ENCODE measurements around the gene GBA3.

Gene GBA3

GRCh38 chr4:22803512-22803911 lies 110.8 kb downstream of the GBA3 start:
- no peak overlapping the region for H4K8ac ChIP-seq (ENCODE audit: low read depth, low read length)
- no peak overlapping the region for H4K12ac ChIP-seq (ENCODE audit: low read depth, low read length)
- no peak overlapping the region for H3K14ac ChIP-seq (ENCODE audit: low read length)
- H3K4me2 ChIP-seq (ENCODE audit: low read length), result no peak overlapping the region
- no peak overlapping the region for H2BK12ac ChIP-seq (ENCODE audit: low read length)
- H3K18ac ChIP-seq (ENCODE audit: low read length), result no peak overlapping the region
- DNase-seq, result no peak
- no peaks in the 10 kb centered on the region for H3K79me1 ChIP-seq (ENCODE audit: low read length)
- H3K27ac ChIP-seq (ENCODE audit: low read depth, low read length), result no peak overlapping the region
- no peak overlapping the region for H2BK5ac ChIP-seq (ENCODE audit: low read depth, low read length, poor library complexity)
- no peaks in the 10 kb centered on the region for H3K27me3 ChIP-seq (ENCODE audit: insufficient read depth, low read length)
- no peak overlapping the region for H2BK120ac ChIP-seq (ENCODE audit: insufficient read depth, low read length, poor library complexity)
- no CpG with 5 or more reads among the region's 3 CpGs for WGBS (ENCODE audit: extremely low coverage, insufficient coverage, insufficient read length)
- H2AFZ ChIP-seq (ENCODE audit: insufficient read depth, low read length, poor library complexity), result no peak overlapping the region
- no peak overlapping the region for H4K91ac ChIP-seq (ENCODE audit: low read depth, low read length)
- H3K36me3 ChIP-seq (ENCODE audit: control insufficient read depth in 1 of 2, insufficient read depth in 2 of 2, low read length in 2 of 2), result no peaks in the 10 kb centered on the region
- no peaks in the 10 kb centered on the region for H3K9me3 ChIP-seq (ENCODE audit: insufficient read depth, low read depth, low read length)
- no peak overlapping the region for H2AK5ac ChIP-seq (ENCODE audit: low read length)
- H3K23ac ChIP-seq (ENCODE audit: low read length), result no peak overlapping the region
- no peak overlapping the region for H3K4me3 ChIP-seq (ENCODE audit: low read depth, low read length)
- H3K4me1 ChIP-seq (ENCODE audit: control insufficient read depth in 1 of 2, insufficient read depth in 2 of 2, low read length in 2 of 2), result no peaks in the 10 kb centered on the region
- H3K4ac ChIP-seq (ENCODE audit: low read depth, low read length), result no peak overlapping the region
- H3K9ac ChIP-seq (ENCODE audit: low read length), result no peak overlapping the region
- H3K79me2 ChIP-seq (ENCODE audit: control insufficient read depth, insufficient read depth, low read length, poor library complexity), result no peaks in the 10 kb centered on the region

GRCh38 chr4:22814906-22815305 lies 122.2 kb downstream of the GBA3 start:
- no peak overlapping the region for H3K4me2 ChIP-seq (ENCODE audit: low read length)
- H3K27me3 ChIP-seq (ENCODE audit: insufficient read depth, low read length), result no peaks in the 10 kb centered on the region
- H3K4me3 ChIP-seq (ENCODE audit: low read depth, low read length), result no peak overlapping the region
- no peak overlapping the region for H2AK5ac ChIP-seq (ENCODE audit: low read length)
- no CpG with 5 or more reads among the region's 2 CpGs for WGBS (ENCODE audit: extremely low coverage, insufficient coverage, insufficient read length)
- no peak overlapping the region for H3K9ac ChIP-seq (ENCODE audit: low read length)
- H2BK120ac ChIP-seq (ENCODE audit: insufficient read depth, low read length, poor library complexity), result no peak overlapping the region
- DNase-seq, result no peak
- no peak overlapping the region for H4K8ac ChIP-seq (ENCODE audit: low read depth, low read length)
- H3K4ac ChIP-seq (ENCODE audit: low read depth, low read length), result no peak overlapping the region
- no peak overlapping the region for H2BK12ac ChIP-seq (ENCODE audit: low read length)
- no peaks in the 10 kb centered on the region for H3K36me3 ChIP-seq (ENCODE audit: control insufficient read depth in 1 of 2, insufficient read depth in 2 of 2, low read length in 2 of 2)
- H3K9me3 ChIP-seq (ENCODE audit: insufficient read depth, low read depth, low read length), result no peaks in the 10 kb centered on the region
- H4K91ac ChIP-seq (ENCODE audit: low read depth, low read length), result no peak overlapping the region
- no peaks in the 10 kb centered on the region for H3K4me1 ChIP-seq (ENCODE audit: control insufficient read depth in 1 of 2, insufficient read depth in 2 of 2, low read length in 2 of 2)
- H3K79me1 ChIP-seq (ENCODE audit: low read length), result no peaks in the 10 kb centered on the region
- no peak overlapping the region for H2BK5ac ChIP-seq (ENCODE audit: low read depth, low read length, poor library complexity)
- no peak overlapping the region for H2AFZ ChIP-seq (ENCODE audit: insufficient read depth, low read length, poor library complexity)
- no peaks in the 10 kb centered on the region for H3K79me2 ChIP-seq (ENCODE audit: control insufficient read depth, insufficient read depth, low read length, poor library complexity)
- H4K12ac ChIP-seq (ENCODE audit: low read depth, low read length), result no peak overlapping the region
- no peak overlapping the region for H3K18ac ChIP-seq (ENCODE audit: low read length)
- no peak overlapping the region for H3K23ac ChIP-seq (ENCODE audit: low read length)
- H3K27ac ChIP-seq (ENCODE audit: low read depth, low read length), result no peak overlapping the region
- H3K14ac ChIP-seq (ENCODE audit: low read length), result no peak overlapping the region

GRCh38 chr4:22824091-22824490 lies 131.4 kb downstream of the GBA3 start:
- Histone ChIP-seq H3K27ac (ENCODE audit: low read depth, low read length) (no peak overlapping the region), H3K4me3 (ENCODE audit: low read depth, low read length) (no peak overlapping the region), H4K91ac (ENCODE audit: low read depth, low read length) (no peak overlapping the region), H2AK5ac (ENCODE audit: low read length) (no peak overlapping the region), H3K4me1 (ENCODE audit: control insufficient read depth in 1 of 2, insufficient read depth in 2 of 2, low read length in 2 of 2) (no peaks in the 10 kb centered on the region), H2BK120ac (ENCODE audit: insufficient read depth, low read length, poor library complexity) (no peak overlapping the region), H3K79me1 (ENCODE audit: low read length) (no peaks in the 10 kb centered on the region), H4K12ac (ENCODE audit: low read depth, low read length) (no peak overlapping the region), H2BK5ac (ENCODE audit: low read depth, low read length, poor library complexity) (no peak overlapping the region), H3K36me3 (ENCODE audit: control insufficient read depth in 1 of 2, insufficient read depth in 2 of 2, low read length in 2 of 2) (no peaks in the 10 kb centered on the region), H3K4ac (ENCODE audit: low read depth, low read length) (no peak overlapping the region), H3K23ac (ENCODE audit: low read length) (no peak overlapping the region), H3K14ac (ENCODE audit: low read length) (no peak overlapping the region), H3K79me2 (ENCODE audit: control insufficient read depth, insufficient read depth, low read length, poor library complexity) (no peaks in the 10 kb centered on the region), H3K18ac (ENCODE audit: low read length) (no peak overlapping the region), H3K4me2 (ENCODE audit: low read length) (no peak overlapping the region), H3K9me3 (ENCODE audit: insufficient read depth, low read depth, low read length) (no peaks in the 10 kb centered on the region), H2BK12ac (ENCODE audit: low read length) (no peak overlapping the region), H3K27me3 (ENCODE audit: insufficient read depth, low read length) (no peaks in the 10 kb centered on the region), H4K8ac (ENCODE audit: low read depth, low read length) (no peak overlapping the region), H2AFZ (ENCODE audit: insufficient read depth, low read length, poor library complexity) (no peak overlapping the region), H3K9ac (ENCODE audit: low read length) (no peak overlapping the region)
- no peak for DNase-seq
- no CpG with 5 or more reads among the region's 6 CpGs for WGBS (ENCODE audit: extremely low coverage, insufficient coverage, insufficient read length)

GRCh38 chr4:22842360-22843018 lies 149.8 kb downstream of the GBA3 start:
- H3K14ac ChIP-seq (ENCODE audit: low read length), result no peak overlapping the region
- H3K27ac ChIP-seq (ENCODE audit: low read depth, low read length), result no peak overlapping the region
- H2AFZ ChIP-seq (ENCODE audit: insufficient read depth, low read length, poor library complexity), result no peak overlapping the region
- H3K9me3 ChIP-seq (ENCODE audit: insufficient read depth, low read depth, low read length), result no peaks in the 10 kb centered on the region
- H2BK120ac ChIP-seq (ENCODE audit: insufficient read depth, low read length, poor library complexity), result no peak overlapping the region
- H4K12ac ChIP-seq (ENCODE audit: low read depth, low read length), result no peak overlapping the region
- no peak overlapping the region for H2AK5ac ChIP-seq (ENCODE audit: low read length)
- no peaks in the 10 kb centered on the region for H3K27me3 ChIP-seq (ENCODE audit: insufficient read depth, low read length)
- no peaks in the 10 kb centered on the region for H3K36me3 ChIP-seq (ENCODE audit: control insufficient read depth in 1 of 2, insufficient read depth in 2 of 2, low read length in 2 of 2)
- no peak overlapping the region for H2BK12ac ChIP-seq (ENCODE audit: low read length)
- no CpG with 5 or more reads among the region's 5 CpGs for WGBS (ENCODE audit: extremely low coverage, insufficient coverage, insufficient read length)
- no peak overlapping the region for H4K91ac ChIP-seq (ENCODE audit: low read depth, low read length)
- H3K79me1 ChIP-seq (ENCODE audit: low read length), result no peaks in the 10 kb centered on the region
- no peak overlapping the region for H2BK5ac ChIP-seq (ENCODE audit: low read depth, low read length, poor library complexity)
- no peak overlapping the region for H3K9ac ChIP-seq (ENCODE audit: low read length)
- H4K8ac ChIP-seq (ENCODE audit: low read depth, low read length), result no peak overlapping the region
- no peak overlapping the region for H3K18ac ChIP-seq (ENCODE audit: low read length)
- DNase-seq, result no peak
- no peak overlapping the region for H3K4me3 ChIP-seq (ENCODE audit: low read depth, low read length)
- H3K4me2 ChIP-seq (ENCODE audit: low read length), result no peak overlapping the region
- H3K4me1 ChIP-seq (ENCODE audit: control insufficient read depth in 1 of 2, insufficient read depth in 2 of 2, low read length in 2 of 2), result no peaks in the 10 kb centered on the region
- no peak overlapping the region for H3K23ac ChIP-seq (ENCODE audit: low read length)
- H3K79me2 ChIP-seq (ENCODE audit: control insufficient read depth, insufficient read depth, low read length, poor library complexity), result no peaks in the 10 kb centered on the region
- no peak overlapping the region for H3K4ac ChIP-seq (ENCODE audit: low read depth, low read length)

Measured in trophoblast cell (in vitro differentiated cells and primary cell).